Subcutaneous adipose tissue (tissue), 4 donors: ENCODE results near the gene PBX3. TPM values are rescaled to one million over a fixed set of nuclear protein-coding genes. Genes with fewer than 3 reads are reported as not detected.

Source experiments
- CTCF ChIP-seq: fragments of 450-650 bp; IDR thresholded peaks from one replicate; pipeline ENCODE4 v1.5.1; 2016; ENCODE audit warnings: low read depth, mild to moderate bottlenecking, control low read depth, antibody characterized with exemption, moderate library complexity
- total RNA-seq, 4 donors: library from RNA; depleted of rRNA; stranded (reverse); fragments of >200 nt; gene quantifications; one replicate each; pipeline ENCODE4 v1.1.0, GENCODE V29; 2016

The PBX3 gene
- total RNA-seq, 4 donors from 2014 or later: 29.7 to 44.9 (median 35.4) TPM

GRCh38 chr9:125757834-125758233, 10.7 kb downstream of the PBX3 start:
- TF ChIP-seq CTCF: no peak

- no peak for TF ChIP-seq CTCF
These were observed 12.0 kb downstream of the PBX3 start for GRCh38 chr9:125758986-125759763.

- TF ChIP-seq CTCF: no peak
These were observed 12.6 kb downstream of the PBX3 start for GRCh38 chr9:125759764-125760129.

GRCh38 chr9:125760537-125760936, 13.4 kb downstream of the PBX3 start:
- no peak for TF ChIP-seq CTCF

- no peak for TF ChIP-seq CTCF
These were observed 14.7 kb downstream of the PBX3 start for GRCh38 chr9:125761676-125762450.

GRCh38 chr9:125763394-125763801, 16.2 kb downstream of the PBX3 start:
- TF ChIP-seq CTCF: no peak

GRCh38 chr9:125764198-125764597, 17.0 kb downstream of the PBX3 start:
- TF ChIP-seq CTCF: no peak
